Lung (tissue), 12 donors: ENCODE results near the gene DNAJC1. TPM values are rescaled to one million over a fixed set of nuclear protein-coding genes. Genes with fewer than 3 reads are reported as not detected.

Experiments
- ATAC-seq: fragments of 200-7000 bp; cut with Tn5 transposase; one replicate; pipeline ENCODE4 v1.9.1; 2020; ENCODE audit warnings: moderate number of reproducible peaks; ENCODE audit not compliant: insufficient read depth, low FRiP score
- DNase-seq, 3 donors: peaks; one replicate each; pipeline ENCODE4 v3.0.0-alpha.2; 2013 to 2017
- H3K27ac ChIP-seq, 2 donors: one replicate each; pipeline ENCODE4 v1.5.1; 2013; ENCODE audit warnings: mild to moderate bottlenecking in 2 of 2, moderate library complexity in 2 of 2, control low read depth in 1 of 2, inconsistent platforms in 1 of 2, low read depth in 1 of 2, low read length in 1 of 2
- H3K27me3 ChIP-seq, 3 donors: one replicate each; pipeline ENCODE4 v1.5.1; 2013; ENCODE audit warnings: low read length in 2 of 3; ENCODE audit not compliant: control insufficient read depth in 3 of 3, insufficient read depth in 3 of 3
- H3K36me3 ChIP-seq, 4 donors: one replicate each; pipeline ENCODE4 v1.5.1; 2013; ENCODE audit warnings: low read length in 4 of 4, mild to moderate bottlenecking in 1 of 4, moderate library complexity in 1 of 4; ENCODE audit not compliant: control insufficient read depth in 4 of 4, insufficient read depth in 4 of 4
- H3K4me1 ChIP-seq, 5 donors: one replicate each; pipeline ENCODE4 v1.5.1; 2013; ENCODE audit warnings: low read length in 5 of 5, mild to moderate bottlenecking in 2 of 5, moderate library complexity in 1 of 5; ENCODE audit not compliant: control insufficient read depth in 5 of 5, insufficient read depth in 5 of 5
- H3K4me3 ChIP-seq: one replicate; pipeline ENCODE4 v1.5.1; 2013; ENCODE audit warnings: mild to moderate bottlenecking, control low read depth, moderate library complexity
- H3K9ac ChIP-seq, 2 donors: one replicate each; pipeline ENCODE4 v1.5.1; 2013; ENCODE audit warnings: low read length in 2 of 2, control low read depth in 1 of 2; ENCODE audit not compliant: insufficient read depth in 1 of 2
- H3K9me3 ChIP-seq, 4 donors: one replicate each; pipeline ENCODE4 v1.5.1; 2013; ENCODE audit warnings: low read length in 3 of 4, mild to moderate bottlenecking in 1 of 4, moderate library complexity in 1 of 4; ENCODE audit not compliant: control insufficient read depth in 4 of 4, insufficient read depth in 3 of 4
- CTCF ChIP-seq: IDR thresholded peaks from 2 replicates; pipeline ENCODE4 v1.5.1; 2012; ENCODE audit warnings: mild to moderate bottlenecking; ENCODE audit errors: control extremely low read depth, extremely low read depth
- WGBS, 2 donors: extraction: QIAGEN DNeasy Blood & Tissue Kit; methylation state at CpG; one replicate each; pipeline ENCODE4 v1.1.7; 2013; 5-methylcytosine and 5-hydroxymethylcytosine counted together
- polyA plus RNA-seq, 2 donors: library from polyadenylated mRNA; stranded (reverse); fragments of 200-250 nt; gene quantifications; one replicate each; pipeline ENCODE4 v1.2.1, GENCODE V29; 2013
- total RNA-seq, 2 donors: library from RNA; depleted of rRNA in 1 of 2; stranded (reverse); fragments of >200 nt in 1 of 2; gene quantifications; one replicate each; pipeline ENCODE4 v1.2.1, GENCODE V29; 2014 to 2021
- donor health status: control.
- donor health status: control.
- donor health status: Bipolar disorder and iron deficiency.
- donor health status: healthy.
- donor health status: DM: yes; HTN: yes; CAD: no.

The DNAJC1 gene
- total and polyA plus RNA-seq, 4 donors, result 31.0 to 38.2 (median 35.6) TPM

- Histone ChIP-seq H3K4me1 (peaks cover 0 to 18% (median 3%) of the 10 kb centered on the region in 5 donors), H3K36me3 (no peaks in the 10 kb centered on the region), H3K27ac (no peak overlapping the region), H3K4me3 (no peak overlapping the region), H3K27me3 (no peaks in the 10 kb centered on the region), H3K9ac (no peak overlapping the region), H3K9me3 (no peaks in the 10 kb centered on the region)
- WGBS, 2 donors, result 95 to 98% methylated on average over 2 of the region's 2 CpGs
- ATAC-seq (no peak), DNase-seq (no peak)
- TF ChIP-seq CTCF, result no peak
Measured at GRCh38 chr10:21976280-21976679, 27.2 kb downstream of the DNAJC1 start.

- WGBS, 2 donors, result 53 to 63% methylated on average over 1 of the region's 1 CpG
- peak in 1 of 3 donors; percentile 25 for DNase-seq
- ATAC-seq, result no peak
- Histone ChIP-seq H3K9me3 (no peaks in the 10 kb centered on the region), H3K4me3 (no peak overlapping the region), H3K36me3 (no peaks in the 10 kb centered on the region), H3K27ac (no peak overlapping the region), H3K27me3 (no peaks in the 10 kb centered on the region), H3K9ac (no peak overlapping the region), H3K4me1 (peaks cover 0 to 12% (median 3%) of the 10 kb centered on the region in 5 donors)
- TF ChIP-seq CTCF, result no peak
Measured at GRCh38 chr10:21975378-21975990, 28.0 kb downstream of the DNAJC1 start.

DNA sequence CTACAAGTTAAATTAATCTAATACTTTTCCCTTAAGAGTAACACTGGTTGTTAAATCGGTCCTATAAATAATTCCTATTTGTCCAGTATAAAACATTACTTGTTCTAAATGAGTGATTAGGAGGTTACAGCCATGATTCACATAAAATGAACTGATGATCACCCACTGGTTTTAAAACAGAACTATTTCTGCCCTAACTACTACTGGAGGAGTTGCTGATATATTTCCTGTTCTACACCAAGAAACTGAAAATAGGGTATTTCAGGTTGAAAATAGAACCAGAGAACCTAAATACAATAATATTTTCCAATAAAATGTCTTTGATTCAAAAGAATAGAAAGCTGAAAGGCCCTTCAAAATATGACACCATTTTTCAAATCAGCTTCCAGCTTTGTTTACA, 30.9 kb downstream of the DNAJC1 start:
- Histone ChIP-seq H3K9me3 (no peaks in the 10 kb centered on the region), H3K36me3 (no peaks in the 10 kb centered on the region), H3K27me3 (no peaks in the 10 kb centered on the region), H3K4me3 (no peak overlapping the region), H3K9ac (no peak overlapping the region), H3K4me1 (peaks cover 0 to 3% (median under 1%) of the 10 kb centered on the region in 5 donors), H3K27ac (no peak overlapping the region)
- 85 to 93% methylated on average over 1 of the region's 1 CpG for WGBS, 2 donors
- no peak for ATAC-seq
- DNase-seq, result no peak
- no peak for TF ChIP-seq CTCF
